NT2/D1 (cell line): ENCODE results near the gene NRF1.
"Not testable (repeated sequence)": the region's sequence is repeated elsewhere in the genome, so short reads cannot be mapped to it uniquely, and the experiment has no call there.

Source experiments
- SUZ12 ChIP-seq: IDR thresholded peaks from 2 replicates; pipeline ENCODE4 v1.6.1; 2011; ENCODE audit not compliant: insufficient read length, insufficient read depth; ENCODE audit errors: extremely low read depth
- YY1 ChIP-seq: IDR thresholded peaks from 2 replicates; pipeline ENCODE4 v1.6.1; 2011; ENCODE audit not compliant: insufficient read length, insufficient read depth
- ZNF274 ChIP-seq: IDR thresholded peaks from 2 replicates; pipeline ENCODE4 v1.6.1; 2011; ENCODE audit warnings: mild to moderate bottlenecking, low read depth, low read length

DNA sequence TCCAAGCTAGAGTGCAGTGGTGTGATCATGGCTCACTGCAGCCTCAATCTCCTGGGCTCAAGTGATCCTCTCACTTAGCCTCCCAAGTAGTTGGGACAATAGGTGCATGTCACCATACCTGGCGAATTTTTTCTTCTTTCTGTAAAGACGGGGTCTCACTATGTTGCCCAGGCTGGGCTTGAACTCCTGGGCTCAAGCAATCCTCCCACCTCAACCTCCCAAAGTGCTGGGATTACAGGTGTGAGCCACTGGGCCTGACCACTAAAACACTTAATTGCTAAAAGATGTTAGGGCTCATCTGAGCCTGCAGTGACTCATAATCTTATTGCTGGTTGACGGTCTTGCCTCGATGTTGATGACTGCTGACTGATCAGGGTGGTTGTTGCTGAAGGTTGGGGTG is 63.0 kb downstream of the NRF1 start:
- TF ChIP-seq YY1, SUZ12, ZNF274: not testable (repeated sequence)
